Frontal cortex (tissue), 4 donors: ENCODE results near the gene CDC27. TPM values are rescaled to one million over a fixed set of nuclear protein-coding genes. Genes with fewer than 3 reads are reported as not detected.
"Not testable (repeated sequence)": the region's sequence is repeated elsewhere in the genome, so short reads cannot be mapped to it uniquely, and the experiment has no call there.

Experiments
- DNase-seq, 2 donors: peaks; one replicate each; pipeline ENCODE4 v3.0.0; 2012; ENCODE audit warnings: low spot score in 2 of 2
- FAIRE-seq: peaks from 2 replicates; lab custom pipeline; 2012; peaks lifted over from hg19 to GRCh38; lab: Jason Lieb, UNC
- total RNA-seq: library from RNA; depleted of rRNA; stranded (reverse); fragments of >200 nt; gene quantifications from one replicate; pipeline ENCODE4 v1.2.3, GENCODE V29; 2014
- donor health status: control.
- donor health status: control.
- donor health status: control.

Gene CDC27
- total RNA-seq, 1 donor from 2014 or later: 153 TPM

- no peak for DNase-seq
- FAIRE-seq: no peak
These were observed 11.2 kb upstream of the CDC27 start for GRCh38 chr17:47200325-47200664.

DNA sequence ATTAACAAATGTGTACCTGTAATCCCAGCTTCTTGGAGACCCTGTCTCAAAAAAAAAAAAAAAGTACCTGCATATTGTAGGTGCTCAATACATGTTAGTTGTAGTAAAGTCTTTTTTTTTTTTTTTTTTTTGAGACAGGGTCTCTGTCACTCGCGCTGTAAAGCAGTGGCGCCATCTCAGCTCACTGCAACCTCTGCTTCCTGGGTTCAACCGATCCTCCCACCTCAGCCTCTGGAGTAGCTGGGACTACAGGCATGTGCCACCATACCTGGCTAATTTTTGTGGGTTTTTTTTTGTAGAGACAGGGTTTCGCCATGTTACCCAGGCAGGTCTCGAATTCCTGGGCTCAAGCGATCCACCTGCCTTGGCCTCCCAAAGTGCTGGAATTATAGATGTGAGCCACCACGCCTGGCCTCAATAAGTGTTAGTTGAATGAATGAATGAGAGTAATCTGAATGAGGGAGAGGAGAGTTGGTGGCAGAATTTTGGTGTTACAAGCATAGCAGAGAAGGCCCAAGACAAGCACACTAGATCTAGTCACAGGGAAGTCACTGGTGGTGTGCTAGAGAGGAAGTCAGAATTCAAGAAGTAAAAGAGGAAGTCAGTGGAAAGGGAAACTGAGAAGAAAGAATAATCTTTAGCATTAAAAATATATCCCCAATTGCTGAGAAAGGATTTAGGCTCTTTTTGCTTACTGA, 10.7 kb upstream of the CDC27 start:
- DNase-seq: no peak
- no peak for FAIRE-seq

DNA sequence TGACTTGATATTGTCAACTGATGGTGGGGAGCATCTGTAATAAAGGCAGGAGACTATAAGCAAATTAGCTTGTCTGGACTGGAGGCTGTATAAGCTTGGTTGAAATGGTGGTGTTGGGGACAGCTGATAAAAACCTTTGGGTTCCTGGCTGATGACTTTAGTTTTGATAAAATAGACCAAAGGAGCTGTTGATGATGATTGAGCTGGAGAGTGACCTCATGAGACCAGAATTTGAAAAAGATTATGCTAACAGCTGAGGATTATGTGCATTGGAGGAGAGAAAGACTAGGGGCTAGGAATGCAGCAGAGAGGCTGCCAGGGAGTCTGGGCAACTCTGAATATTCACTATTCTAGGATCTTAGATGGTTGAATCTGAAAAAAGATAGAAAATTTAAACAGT, 8.7 kb upstream of the CDC27 start:
- DNase-seq (no peak), FAIRE-seq (no peak)

DNA sequence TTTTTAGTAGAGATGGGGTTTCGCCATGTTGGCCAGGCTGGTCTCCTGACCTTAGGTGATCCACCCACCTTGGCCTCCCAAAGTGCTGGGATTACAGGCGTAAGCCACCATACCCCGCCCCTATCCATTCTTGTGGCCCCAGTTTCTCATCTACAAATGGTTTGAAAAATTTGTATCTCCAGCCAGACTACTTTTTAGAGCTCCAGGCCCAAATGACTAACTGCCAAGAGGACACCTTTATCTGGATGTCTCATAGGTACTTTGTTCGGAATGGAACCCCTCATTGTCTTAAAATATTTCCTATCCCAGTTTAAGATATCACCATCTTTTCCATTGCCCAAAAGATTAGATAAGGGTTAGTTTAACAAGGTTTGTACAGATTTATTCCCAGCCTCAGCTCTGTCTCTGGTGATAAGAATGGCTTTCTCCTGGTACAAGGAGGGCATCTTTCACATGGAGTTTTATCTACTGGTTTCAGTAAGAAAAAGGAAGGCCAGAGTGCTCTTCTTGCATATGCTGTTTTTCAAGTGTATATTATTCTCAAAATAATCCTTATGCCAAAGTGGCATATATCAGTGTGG, 4.9 kb upstream of the CDC27 start:
- FAIRE-seq (no peak), DNase-seq (no peak)

DNA sequence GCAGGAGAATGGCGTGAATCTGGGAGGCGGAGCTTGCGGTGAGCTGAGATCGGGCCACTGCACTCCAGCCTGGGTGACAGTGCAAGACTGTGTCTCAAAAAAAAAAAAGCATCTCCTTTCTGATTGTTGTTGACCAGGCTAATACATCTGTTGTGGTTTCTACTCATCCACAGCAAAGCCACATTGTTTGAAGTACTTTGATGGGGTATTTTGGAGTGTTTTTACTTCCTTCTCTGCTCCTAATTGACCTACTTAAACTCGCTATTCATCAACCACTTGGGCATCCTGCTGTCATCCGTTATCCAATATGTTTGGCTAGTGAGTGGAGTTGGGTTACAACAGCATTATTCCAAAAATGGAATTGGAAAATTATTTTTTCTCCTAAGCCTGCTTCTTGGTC, 3.5 kb upstream of the CDC27 start:
- no peak for FAIRE-seq
- no peak for DNase-seq

- FAIRE-seq (no peak), DNase-seq (no peak)
These were observed 1.7 kb upstream of the CDC27 start for GRCh38 chr17:47190770-47191169.

DNA sequence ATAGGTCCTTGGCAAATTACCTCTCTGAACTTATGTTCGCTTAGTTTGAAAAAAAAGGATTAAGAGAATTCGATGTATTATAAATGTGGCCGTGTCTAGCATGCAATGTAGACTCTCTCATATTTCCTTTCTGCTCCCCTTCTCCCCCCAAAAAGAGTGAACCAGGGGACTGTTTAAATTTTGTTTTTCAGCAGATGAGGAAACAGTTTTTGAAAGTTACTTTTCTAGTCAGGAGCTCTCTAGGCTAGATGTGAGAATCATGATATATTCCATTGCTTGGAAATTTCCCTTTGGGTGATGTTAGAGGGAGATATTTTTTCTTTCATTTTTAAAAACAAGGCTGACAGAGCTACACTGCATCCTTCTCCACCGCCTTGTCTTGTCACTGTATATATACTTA, 1.1 kb upstream of the CDC27 start:
- DNase-seq (no peak), FAIRE-seq (no peak)

DNA sequence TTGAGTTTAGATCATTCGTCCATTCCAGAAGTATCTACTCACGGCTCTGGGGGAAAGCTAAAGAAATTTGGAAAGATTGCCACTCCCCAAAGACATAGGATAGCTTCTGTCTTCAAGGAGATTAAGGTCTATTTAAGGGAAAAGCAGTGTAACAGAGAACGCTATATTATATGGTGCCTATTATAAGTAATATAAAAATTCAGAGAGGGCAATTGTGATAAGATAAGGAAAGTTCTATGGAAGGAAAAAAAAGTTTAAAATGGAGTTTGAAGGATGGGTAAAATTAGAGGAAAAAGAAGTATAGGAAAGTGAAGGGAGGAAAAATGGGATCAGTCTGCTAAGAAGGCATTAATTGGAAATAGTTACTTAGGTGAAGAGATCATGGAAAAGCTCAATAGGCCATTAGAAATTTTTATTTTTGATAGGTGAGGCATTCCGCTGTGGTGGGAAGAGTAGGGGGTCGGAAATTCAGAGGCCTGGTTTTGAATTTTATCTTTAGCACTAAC, 690 bp upstream of the CDC27 start:
- FAIRE-seq (no peak), DNase-seq (no peak)

DNA sequence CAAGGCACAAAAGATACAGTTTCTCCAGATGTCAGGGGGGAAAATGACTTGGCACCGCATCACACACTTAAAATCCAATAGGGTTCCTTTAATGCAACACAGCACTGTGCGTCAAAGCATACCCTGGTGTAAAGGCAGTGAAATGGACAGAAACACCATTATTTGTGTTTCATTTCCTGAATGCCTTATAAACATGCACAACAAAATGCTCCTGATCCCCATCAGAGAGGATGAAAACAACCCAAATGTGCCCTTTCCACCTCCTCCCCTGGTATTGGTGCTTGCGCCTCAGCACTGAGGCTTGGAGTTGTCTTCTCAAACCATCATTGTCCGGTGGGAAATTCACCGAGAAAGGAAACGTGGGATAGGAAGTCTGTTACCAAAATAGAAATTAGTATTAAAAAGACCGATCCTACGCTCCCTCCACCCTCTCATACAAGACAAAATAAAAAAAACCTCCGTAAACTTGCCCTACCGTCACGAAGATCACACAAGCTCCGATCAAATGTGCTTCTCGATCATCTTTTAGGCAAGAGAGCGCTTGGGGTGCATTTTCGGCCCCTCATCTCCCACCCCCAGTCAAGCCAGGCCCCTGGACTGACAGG, 722 bp downstream of the CDC27 start:
- no peak for FAIRE-seq

DNA sequence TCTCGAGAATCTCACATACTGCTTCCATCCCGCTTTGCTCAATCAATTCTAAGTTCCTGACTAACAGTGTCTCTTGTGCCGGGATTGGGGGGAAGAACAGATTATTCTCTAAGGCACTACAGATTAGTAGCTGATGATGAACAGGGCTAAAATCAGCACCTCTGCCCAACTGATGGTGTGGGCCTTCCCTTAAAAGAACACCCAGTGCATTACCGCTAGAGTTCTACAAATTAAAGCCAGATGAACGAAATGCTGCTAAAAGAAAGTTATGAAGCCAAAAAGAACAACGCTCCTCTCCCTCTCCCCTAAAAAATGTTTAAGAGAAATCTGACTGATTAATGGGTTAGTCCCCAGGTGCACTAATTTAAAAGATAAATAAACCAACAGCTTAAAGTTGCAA, 4.4 kb downstream of the CDC27 start:
- DNase-seq (no peak), FAIRE-seq (no peak)

More for the DNA sequence above, 722 bp downstream of the CDC27 start:
- peak in 1 of 2 donors; percentile 15 for DNase-seq

DNA sequence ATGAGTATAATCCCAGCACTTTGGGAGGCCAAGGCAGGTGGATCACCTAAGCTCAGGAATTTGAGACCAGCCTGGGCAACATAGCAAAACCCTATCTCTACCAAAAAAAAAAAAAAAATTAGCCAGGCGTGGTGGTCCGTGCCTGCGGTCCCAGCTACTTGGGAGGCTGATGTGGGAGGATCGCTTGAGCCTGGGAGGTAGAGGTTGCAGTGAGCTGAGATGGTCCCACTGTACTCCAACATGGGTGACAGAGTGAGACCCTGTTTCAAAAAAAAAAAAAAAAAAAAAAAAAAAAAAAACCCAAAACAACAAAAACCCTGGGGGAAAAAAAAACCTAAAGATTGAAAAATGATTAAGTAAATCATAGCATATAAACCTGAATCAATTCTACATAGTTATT, 8.1 kb downstream of the CDC27 start:
- FAIRE-seq: not testable (repeated sequence)

GRCh38 chr17:47180337-47180736, 8.8 kb downstream of the CDC27 start:
- no peak for DNase-seq
- FAIRE-seq: no peak

More for the DNA sequence above, 8.1 kb downstream of the CDC27 start:
- not testable (repeated sequence) for DNase-seq

GRCh38 chr17:47179141-47179540, 10.0 kb downstream of the CDC27 start:
- FAIRE-seq (no peak), DNase-seq (no peak)

DNA sequence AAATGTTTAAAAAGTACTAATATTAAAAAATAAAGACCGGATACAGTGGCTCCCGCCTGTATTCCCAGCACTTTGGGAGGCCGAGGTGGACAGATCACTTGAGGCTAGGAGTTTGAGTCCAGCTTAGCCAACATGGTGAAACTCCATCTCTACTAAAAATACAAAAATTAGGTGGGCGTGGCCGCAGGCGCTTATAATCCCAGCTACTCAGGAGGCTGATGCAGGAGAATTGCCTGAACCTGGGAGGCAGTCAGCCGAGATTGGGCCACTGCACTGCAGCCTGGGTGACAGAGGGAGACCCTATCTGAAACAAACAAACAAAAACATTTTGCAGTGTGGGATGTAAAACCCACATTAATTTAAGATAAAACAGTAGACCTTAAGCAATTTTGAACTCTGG, 11.8 kb downstream of the CDC27 start:
- DNase-seq (no peak), FAIRE-seq (no peak)

DNA sequence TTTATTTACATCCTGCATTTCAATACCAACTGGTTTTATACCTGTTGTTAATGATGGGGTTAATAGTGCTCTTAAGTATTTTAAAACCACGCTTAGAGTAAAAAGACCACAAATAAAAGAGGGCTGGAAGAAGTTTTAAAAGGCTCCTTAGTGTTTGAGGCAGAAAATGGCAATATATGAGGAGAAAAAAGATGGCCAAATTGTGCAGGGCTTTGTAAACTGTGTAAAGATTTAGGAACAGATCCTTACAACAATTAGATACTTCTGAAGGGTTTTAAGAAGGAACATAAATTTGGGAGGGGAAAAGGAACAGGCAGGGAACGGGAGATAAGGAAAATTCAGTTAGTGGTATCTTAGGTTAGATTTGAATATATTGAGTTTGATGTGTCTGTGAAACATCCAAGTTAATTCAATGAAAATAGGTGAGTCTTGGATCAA, 12.7 kb downstream of the CDC27 start:
- DNase-seq: no peak
- no peak for FAIRE-seq

DNA sequence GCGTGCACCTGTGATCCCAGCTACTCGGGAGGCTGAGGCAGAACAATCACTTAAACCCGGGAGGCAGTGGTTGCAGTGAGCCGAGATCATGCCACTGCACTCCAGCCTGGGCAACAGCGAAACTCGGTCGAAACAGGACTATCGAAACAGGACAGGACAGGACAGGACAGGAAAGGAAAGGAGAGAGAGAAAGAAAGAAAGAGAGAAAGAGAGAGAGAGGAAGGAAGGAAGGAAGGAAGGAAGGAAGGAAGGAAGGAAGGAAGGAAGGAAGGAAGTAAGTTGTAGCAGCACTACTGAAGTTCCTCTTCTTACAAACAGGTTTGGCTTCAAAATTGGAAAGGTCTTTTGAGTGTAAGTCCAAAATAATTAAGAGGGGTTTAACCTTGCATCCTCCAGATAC, 14.3 kb downstream of the CDC27 start:
- not testable (repeated sequence) for DNase-seq, FAIRE-seq

DNA sequence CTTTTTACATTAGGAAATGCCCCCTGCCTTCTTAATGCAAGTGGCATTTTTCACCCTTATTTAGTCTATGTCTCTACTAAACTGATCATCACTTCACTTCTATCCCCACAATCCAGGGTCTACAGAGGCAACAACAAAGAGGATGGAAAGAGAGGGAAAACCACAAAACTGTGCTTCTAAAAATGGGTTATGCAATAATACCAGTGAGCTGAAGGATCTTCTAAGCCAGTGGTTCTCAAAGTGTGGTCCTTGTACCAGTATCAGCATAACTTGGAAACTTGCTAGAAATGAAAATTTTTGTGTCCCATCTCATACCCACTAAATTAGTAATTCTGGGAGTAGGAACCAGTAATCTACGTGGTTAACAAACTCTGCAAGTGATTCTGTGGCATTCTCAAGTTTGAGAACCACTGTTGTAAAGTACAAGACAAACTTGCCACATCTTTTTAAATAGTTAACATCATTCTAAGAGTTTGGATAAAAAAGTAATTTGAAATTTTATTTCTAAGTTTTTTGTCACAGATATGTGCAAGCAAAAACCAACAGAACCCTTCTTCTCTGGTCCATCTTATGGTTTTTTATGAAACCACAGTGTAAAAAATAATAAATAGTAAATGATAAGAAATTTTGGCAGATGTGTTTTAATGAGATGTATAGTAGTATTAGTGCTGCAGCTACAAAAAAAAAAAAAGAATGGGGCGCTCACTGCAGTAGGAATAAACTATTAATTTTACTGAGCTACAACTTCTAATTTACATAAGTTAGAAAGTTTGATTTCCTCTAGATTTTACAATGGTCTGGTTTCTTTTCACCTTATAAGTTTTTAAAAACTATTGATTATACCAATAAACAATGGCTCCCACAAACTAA, 16.2 kb downstream of the CDC27 start:
- DNase-seq (no peak), FAIRE-seq (no peak)

DNA sequence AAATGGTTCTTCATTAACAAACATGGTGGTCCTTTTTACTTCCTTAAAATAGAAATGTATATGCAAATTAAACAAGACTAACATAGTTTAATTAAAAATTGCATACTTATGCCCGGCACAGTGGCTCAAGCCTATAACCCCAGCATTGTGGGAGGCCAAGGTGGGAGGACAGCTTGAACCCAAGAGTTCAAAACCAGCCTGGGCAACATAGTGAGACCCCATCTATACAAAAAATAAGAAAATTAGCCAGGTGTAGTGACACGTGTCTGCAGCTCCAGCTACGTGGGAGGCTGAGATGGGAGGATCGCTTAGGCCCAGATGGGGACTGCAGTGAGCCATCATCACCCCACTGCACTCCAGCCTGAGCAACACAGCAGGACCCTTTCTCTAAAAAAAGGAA, 18.4 kb downstream of the CDC27 start:
- FAIRE-seq: no peak

GRCh38 chr17:47168896-47169295, 20.2 kb downstream of the CDC27 start:
- FAIRE-seq, DNase-seq: not testable (repeated sequence)

More for the DNA sequence above, 18.4 kb downstream of the CDC27 start:
- DNase-seq: no peak

DNA sequence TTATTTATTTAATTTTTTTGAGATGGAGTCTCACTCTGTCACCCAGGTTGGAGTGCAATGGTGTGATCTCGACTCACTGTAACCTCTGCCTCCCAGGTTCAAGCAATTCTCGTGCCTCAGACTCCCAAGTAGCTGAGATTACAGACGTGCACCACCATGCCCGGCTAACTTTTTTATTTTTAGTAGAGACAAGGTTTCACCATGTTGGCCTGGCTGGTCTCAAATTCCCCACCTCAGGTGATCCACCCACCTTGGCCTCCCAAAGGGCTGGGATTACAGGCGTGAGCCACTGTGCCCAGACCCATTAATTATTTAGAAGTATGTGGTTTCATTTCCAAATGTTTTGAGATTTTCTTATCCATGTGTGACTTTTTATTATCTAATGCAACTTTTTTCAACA, 22.2 kb downstream of the CDC27 start:
- not testable (repeated sequence) for FAIRE-seq, DNase-seq
